Mucosa of stomach (tissue), 1 donor: ENCODE measurements around the gene MYO15B.

ENCODE experiments used
- H3K27me3 ChIP-seq: one replicate; pipeline ENCODE4 v1.7.0; 2013; ENCODE audit warnings: mild to moderate bottlenecking, low read length; ENCODE audit not compliant: control insufficient read depth, insufficient read depth
- H3K36me3 ChIP-seq: one replicate; pipeline ENCODE4 v1.7.0; 2013; ENCODE audit warnings: low read length; ENCODE audit not compliant: control insufficient read depth, insufficient read depth
- H3K4me1 ChIP-seq: one replicate; pipeline ENCODE4 v1.7.0; 2013; ENCODE audit warnings: mild to moderate bottlenecking, low read length; ENCODE audit not compliant: control insufficient read depth, insufficient read depth
- H3K4me3 ChIP-seq: one replicate; pipeline ENCODE4 v1.7.0; 2013; ENCODE audit warnings: low read length
- H3K9ac ChIP-seq: one replicate; pipeline ENCODE4 v1.7.0; 2013; ENCODE audit warnings: mild to moderate bottlenecking, low read length, moderate library complexity
- H3K9me3 ChIP-seq: one replicate; pipeline ENCODE4 v1.7.0; 2013; ENCODE audit warnings: mild to moderate bottlenecking, low read length, moderate library complexity; ENCODE audit not compliant: control insufficient read depth
- donor health status: Pancreatic carcinoma.

MYO15B gene

GRCh38 chr17:75563063-75563758, 24.4 kb upstream of the MYO15B start:
- Histone ChIP-seq H3K27me3 (no peaks in the 10 kb centered on the region), H3K9ac (no peak overlapping the region), H3K4me1 (peaks cover 14% of the 10 kb centered on the region), H3K36me3 (peaks cover 33% of the 10 kb centered on the region), H3K9me3 (no peaks in the 10 kb centered on the region), H3K4me3 (no peak overlapping the region)

DNA sequence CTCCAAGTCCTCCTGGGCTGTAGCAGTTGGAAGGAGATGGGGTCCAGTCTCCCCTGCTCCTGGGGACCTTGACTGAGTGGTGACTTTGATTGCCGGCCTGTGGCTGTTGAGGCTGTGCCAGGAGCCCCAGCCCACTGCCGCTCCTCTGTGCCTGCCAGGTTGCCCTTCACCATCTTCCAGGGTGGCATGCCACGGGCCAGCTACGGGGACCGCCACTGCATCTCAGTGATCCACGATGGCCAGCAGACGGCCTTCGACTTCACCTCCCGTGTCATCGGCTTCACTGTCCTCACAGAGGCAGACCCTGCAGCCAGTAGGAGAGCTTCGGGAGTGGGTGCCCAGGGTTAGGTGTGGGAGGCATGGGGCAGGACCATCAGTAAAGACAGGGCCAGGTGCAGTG, 23.4 kb upstream of the MYO15B start:
- Histone ChIP-seq H3K36me3 (peaks cover 36% of the 10 kb centered on the region), H3K9me3 (no peaks in the 10 kb centered on the region), H3K27me3 (no peaks in the 10 kb centered on the region), H3K4me3 (no peak overlapping the region), H3K9ac (no peak overlapping the region), H3K4me1 (peaks cover 8% of the 10 kb centered on the region)

DNA sequence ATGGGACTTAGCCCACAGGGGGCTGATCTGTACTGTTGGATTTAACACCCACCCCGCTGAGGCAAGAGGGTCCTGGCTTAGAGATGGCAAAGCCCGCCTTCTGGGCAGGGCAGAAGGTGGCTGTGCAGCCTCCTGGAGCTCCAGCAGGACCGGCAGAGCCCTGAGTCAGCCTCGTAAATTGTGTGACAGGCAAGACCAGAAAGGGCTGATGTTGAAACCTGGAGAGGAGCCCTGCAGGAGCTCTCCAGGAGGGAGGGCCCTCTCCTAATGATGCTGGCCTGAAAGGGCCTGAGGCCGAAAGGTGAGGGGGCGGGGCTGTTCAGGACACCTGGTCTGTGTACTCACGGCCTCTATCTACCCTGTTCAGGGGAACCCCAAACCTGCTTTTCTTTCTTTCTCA, 22.5 kb upstream of the MYO15B start:
- Histone ChIP-seq H3K4me1 (no peaks in the 10 kb centered on the region), H3K27me3 (no peaks in the 10 kb centered on the region), H3K36me3 (peaks cover 27% of the 10 kb centered on the region), H3K4me3 (no peak overlapping the region), H3K9me3 (no peaks in the 10 kb centered on the region), H3K9ac (no peak overlapping the region)

DNA sequence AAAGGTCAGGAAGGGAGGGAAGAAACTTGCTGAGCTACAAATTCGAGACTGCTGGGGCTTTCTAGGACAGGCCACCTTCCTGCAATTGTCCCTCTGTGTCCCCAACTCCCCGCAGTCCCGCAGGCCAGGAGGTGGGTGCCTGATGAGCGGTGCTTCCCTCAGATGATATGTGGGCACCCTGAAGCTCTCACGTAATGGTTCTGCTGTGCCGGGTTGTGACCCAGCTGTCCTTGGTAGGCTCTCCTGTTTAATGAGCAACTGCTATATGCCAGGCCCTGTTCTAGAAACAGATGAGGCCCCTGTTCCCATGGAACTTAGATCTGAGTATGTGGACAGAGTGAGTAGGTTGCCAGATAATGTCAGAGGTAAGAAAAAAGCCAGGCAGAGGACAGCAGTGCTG, 22.0 kb upstream of the MYO15B start:
- no peak overlapping the region for H3K4me3 ChIP-seq
- H3K4me1 ChIP-seq: no peaks in the 10 kb centered on the region
- H3K36me3 ChIP-seq: peaks cover 26% of the 10 kb centered on the region
- no peaks in the 10 kb centered on the region for H3K27me3 ChIP-seq
- no peak overlapping the region for H3K9ac ChIP-seq
- H3K9me3 ChIP-seq: no peaks in the 10 kb centered on the region

DNA sequence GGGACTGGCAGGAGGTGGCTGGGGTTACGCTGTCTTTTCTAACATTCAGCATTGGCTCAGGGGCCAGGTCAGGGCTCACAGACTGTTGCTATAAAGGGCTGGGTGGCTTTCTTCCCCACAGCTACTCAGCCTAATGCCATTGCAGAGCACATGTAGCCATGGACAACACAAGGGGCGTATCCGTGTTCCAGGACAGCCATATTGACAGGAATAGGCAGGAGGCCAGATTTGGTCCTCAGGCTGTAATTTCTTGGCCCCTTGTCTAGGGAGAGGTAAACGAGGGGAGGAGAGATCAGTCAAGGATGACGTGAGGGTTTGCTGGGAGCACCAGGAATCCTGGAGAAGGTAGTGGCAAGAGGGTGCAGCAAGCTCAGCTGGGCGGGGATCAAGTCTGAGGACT, 21.2 kb upstream of the MYO15B start:
- Histone ChIP-seq H3K4me3 (no peak overlapping the region), H3K9me3 (no peaks in the 10 kb centered on the region), H3K9ac (no peak overlapping the region), H3K36me3 (peaks cover 26% of the 10 kb centered on the region), H3K27me3 (no peaks in the 10 kb centered on the region), H3K4me1 (no peaks in the 10 kb centered on the region)

- Histone ChIP-seq H3K4me1 (no peaks in the 10 kb centered on the region), H3K4me3 (no peak overlapping the region), H3K9me3 (no peaks in the 10 kb centered on the region), H3K27me3 (no peaks in the 10 kb centered on the region), H3K9ac (no peak overlapping the region), H3K36me3 (peaks cover 26% of the 10 kb centered on the region)
These were observed 20.8 kb upstream of the MYO15B start for GRCh38 chr17:75566834-75567233.

GRCh38 chr17:75568412-75569255, 19.0 kb upstream of the MYO15B start:
- Histone ChIP-seq H3K27me3 (no peaks in the 10 kb centered on the region), H3K4me3 (no peak overlapping the region), H3K9ac (no peak overlapping the region), H3K36me3 (peaks cover 24% of the 10 kb centered on the region), H3K9me3 (no peaks in the 10 kb centered on the region), H3K4me1 (peaks cover 3% of the 10 kb centered on the region)

DNA sequence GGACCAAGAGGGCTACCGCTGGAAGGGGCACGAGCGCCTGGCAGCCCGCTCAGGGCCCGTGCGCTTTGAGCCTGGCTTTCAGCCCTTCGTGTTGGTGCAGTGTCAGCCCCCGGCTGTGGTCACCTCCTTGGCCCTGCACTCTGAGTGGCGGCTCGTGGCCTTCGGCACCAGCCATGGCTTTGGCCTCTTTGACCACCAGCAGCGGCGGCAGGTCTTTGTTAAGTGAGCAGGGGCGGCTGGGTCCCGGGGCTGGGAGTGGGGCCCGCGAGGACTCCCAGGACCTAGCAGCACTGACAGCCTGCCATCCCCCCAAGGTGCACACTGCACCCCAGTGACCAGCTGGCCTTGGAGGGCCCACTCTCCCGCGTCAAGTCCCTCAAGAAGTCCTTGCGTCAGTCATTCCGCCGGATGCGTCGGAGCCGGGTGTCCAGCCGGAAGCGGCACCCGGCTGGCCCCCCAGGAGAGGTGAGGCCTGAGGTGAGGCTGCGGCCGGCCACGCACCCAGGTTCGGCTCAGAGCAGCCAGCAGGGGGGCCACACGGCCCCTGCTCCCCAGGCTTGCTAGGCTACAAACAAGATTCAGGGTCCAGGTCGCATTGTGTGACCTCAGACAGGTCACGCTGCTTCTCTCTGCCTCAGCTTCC, 17.4 kb upstream of the MYO15B start:
- no peak overlapping the region for H3K9ac ChIP-seq
- H3K27me3 ChIP-seq: no peaks in the 10 kb centered on the region
- H3K4me3 ChIP-seq: no peak overlapping the region
- peaks cover 3% of the 10 kb centered on the region for H3K4me1 ChIP-seq
- H3K36me3 ChIP-seq: peaks cover 17% of the 10 kb centered on the region
- H3K9me3 ChIP-seq: no peaks in the 10 kb centered on the region

- H3K9me3 ChIP-seq: no peaks in the 10 kb centered on the region
- H3K27me3 ChIP-seq: no peaks in the 10 kb centered on the region
- H3K36me3 ChIP-seq: peaks cover 23% of the 10 kb centered on the region
- peaks cover 5% of the 10 kb centered on the region for H3K4me1 ChIP-seq
- no peak overlapping the region for H3K9ac ChIP-seq
- no peak overlapping the region for H3K4me3 ChIP-seq
These were observed 16.8 kb upstream of the MYO15B start for GRCh38 chr17:75570772-75571171.

GRCh38 chr17:75571197-75571884, 16.3 kb upstream of the MYO15B start:
- no peaks in the 10 kb centered on the region for H3K27me3 ChIP-seq
- peaks cover 10% of the 10 kb centered on the region for H3K4me1 ChIP-seq
- H3K9ac ChIP-seq: no peak overlapping the region
- no peak overlapping the region for H3K4me3 ChIP-seq
- H3K36me3 ChIP-seq: peaks cover 23% of the 10 kb centered on the region
- no peaks in the 10 kb centered on the region for H3K9me3 ChIP-seq

DNA sequence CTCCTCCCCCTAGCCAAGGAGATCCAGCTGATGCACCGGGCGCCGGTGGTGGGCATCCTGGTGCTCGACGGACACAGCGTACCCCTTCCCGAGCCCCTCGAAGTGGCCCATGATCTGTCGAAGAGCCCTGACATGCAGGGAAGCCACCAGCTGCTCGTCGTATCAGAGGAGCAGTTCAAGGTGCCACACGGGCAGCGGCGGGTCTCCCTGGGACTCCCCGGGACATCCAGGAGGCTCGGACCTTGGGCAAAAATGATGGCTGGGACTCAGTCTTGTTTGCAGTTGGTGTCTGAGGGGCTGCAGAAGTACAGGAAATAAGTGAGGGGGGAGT, 15.8 kb upstream of the MYO15B start:
- H3K4me1 ChIP-seq: peaks cover 14% of the 10 kb centered on the region
- no peaks in the 10 kb centered on the region for H3K9me3 ChIP-seq
- no peak overlapping the region for H3K4me3 ChIP-seq
- no peaks in the 10 kb centered on the region for H3K27me3 ChIP-seq
- peaks cover 19% of the 10 kb centered on the region for H3K36me3 ChIP-seq
- H3K9ac ChIP-seq: no peak overlapping the region
